CD14-positive monocyte (primary cell): Measurements from ENCODE around the gene SLC17A2. TPM values are rescaled to one million over a fixed set of nuclear protein-coding genes. Genes with fewer than 3 reads are reported as not detected.
A peak's percentile ranks its signal among the peaks of the same experiment; 100 is the strongest.

Experiments
- DNase-seq, 3 donors: peaks; one replicate each; pipeline ENCODE4 v3.0.0-alpha.2; 2011 to 2022
- H2AFZ ChIP-seq: 2 replicates; pipeline ENCODE4 v1.6.0; 2012; ENCODE audit warnings: mild to moderate bottlenecking, low read depth, low read length, inconsistent platforms; ENCODE audit not compliant: insufficient read depth, poor library complexity, severe bottlenecking
- H3K27ac ChIP-seq, 2 donors: 1 replicate in 1 of 2; 2 replicates in 1 of 2; pipeline ENCODE4 v1.5.1; 2012 to 2013; ENCODE audit warnings: low read length in 2 of 2, control low read depth in 1 of 2, inconsistent platforms in 1 of 2, low read depth in 1 of 2, mild to moderate bottlenecking in 1 of 2
- H3K27me3 ChIP-seq, 2 donors: one replicate each; pipeline versions ENCODE4 v1.6.0 to v1.6.1; 2011 to 2013; ENCODE audit warnings: low read length in 2 of 2; ENCODE audit not compliant: control insufficient read depth in 2 of 2, insufficient read depth in 2 of 2
- H3K36me3 ChIP-seq, 2 donors: replicated peaks in 1 of 2; 1 replicate in 1 of 2; 2 replicates in 1 of 2; pipeline versions ENCODE4 v1.5.1 to v1.6.1; 2012 to 2013; ENCODE audit warnings: low read length in 2 of 2, control low read depth in 1 of 2, inconsistent platforms in 1 of 2, mild to moderate bottlenecking in 1 of 2; ENCODE audit not compliant: insufficient read depth in 2 of 2, control insufficient read depth in 1 of 2
- H3K4me1 ChIP-seq, 2 donors: 1 replicate in 1 of 2; 2 replicates in 1 of 2; pipeline versions ENCODE4 v1.5.1 to v1.6.1; 2012 to 2013; ENCODE audit warnings: low read length in 2 of 2, control low read depth in 1 of 2, inconsistent platforms in 1 of 2, mild to moderate bottlenecking in 1 of 2, moderate library complexity in 1 of 2; ENCODE audit not compliant: insufficient read depth in 2 of 2, control insufficient read depth in 1 of 2
- H3K4me2 ChIP-seq: replicated peaks from 2 replicates; pipeline ENCODE3; 2012; ENCODE audit warnings: low read length, moderate library complexity, mild to moderate bottlenecking; ENCODE audit not compliant: poor library complexity, severe bottlenecking; ENCODE audit errors: extremely low read depth
- H3K4me3 ChIP-seq, 3 experiments: fragments of 200-600 bp in 1 of 3; sonication (generic) in 1 of 3; replicated peaks in 1 of 3; 1 replicate in 2 of 3; 2 replicates in 1 of 3; pipeline ENCODE4 v1.5.1; 2011 to 2013; ENCODE audit warnings: low read length in 3 of 3, mild to moderate bottlenecking in 3 of 3, control low read depth in 2 of 3, low read depth in 2 of 3, inconsistent platforms in 1 of 3, moderate library complexity in 1 of 3
- H3K79me2 ChIP-seq: 2 replicates; pipeline ENCODE4 v1.6.0; 2012; ENCODE audit warnings: mild to moderate bottlenecking, control low read depth, inconsistent platforms, low read length, moderate library complexity; ENCODE audit not compliant: insufficient read depth
- H3K9ac ChIP-seq: 2 replicates; pipeline ENCODE4 v1.6.0; 2017; ENCODE audit warnings: low read length, mild to moderate bottlenecking; ENCODE audit not compliant: insufficient read depth, poor library complexity, severe bottlenecking
- H3K9me3 ChIP-seq, 2 donors: replicated peaks in 1 of 2; 1 replicate in 1 of 2; 2 replicates in 1 of 2; pipeline versions ENCODE4 v1.5.1 to v1.6.1; 2012 to 2013; ENCODE audit warnings: low read length in 2 of 2, control low read depth in 1 of 2; ENCODE audit not compliant: control insufficient read depth in 1 of 2, insufficient read depth in 1 of 2
- H4K20me1 ChIP-seq: 2 replicates; pipeline ENCODE4 v1.6.0; 2012; ENCODE audit warnings: mild to moderate bottlenecking, low read length, control low read depth, moderate library complexity; ENCODE audit not compliant: insufficient read depth
- H3K27ac Mint-ChIP-seq, 7 donors: one replicate each; pipeline ENCODE4 v1.8.0; 2020; ENCODE audit warnings: mild to moderate bottlenecking in 7 of 7, mixed read lengths in 7 of 7, moderate library complexity in 6 of 7, inconsistent platforms in 2 of 7
- H3K27me3 Mint-ChIP-seq, 3 donors: one replicate each; pipeline ENCODE4 v1.8.0; 2021 to 2022; ENCODE audit warnings: low read depth in 3 of 3, mild to moderate bottlenecking in 3 of 3, mixed read lengths in 3 of 3, moderate library complexity in 3 of 3, inconsistent platforms in 1 of 3
- H3K36me3 Mint-ChIP-seq, 2 donors: one replicate each; pipeline ENCODE4 v1.8.0; 2020; ENCODE audit warnings: mixed read lengths in 2 of 2, inconsistent platforms in 1 of 2, mild to moderate bottlenecking in 1 of 2
- H3K4me1 Mint-ChIP-seq: one replicate; pipeline ENCODE4 v1.8.0; 2020; ENCODE audit warnings: mild to moderate bottlenecking, mixed read lengths
- H3K4me3 Mint-ChIP-seq, 2 donors: one replicate each; pipeline ENCODE4 v1.8.0; 2020; ENCODE audit warnings: mild to moderate bottlenecking in 2 of 2, mixed read lengths in 2 of 2, moderate library complexity in 1 of 2
- H3K9me3 Mint-ChIP-seq, 7 donors: one replicate each; pipeline ENCODE4 v1.8.0; 2020 to 2022; ENCODE audit warnings: mixed read lengths in 7 of 7, mild to moderate bottlenecking in 6 of 7, moderate library complexity in 6 of 7, inconsistent platforms in 2 of 7
- CTCF ChIP-seq: fragments of 200-600 bp; IDR thresholded peaks from one replicate; pipeline ENCODE4 v1.8.0; 2022; ENCODE audit warnings: antibody characterized with exemption, mild to moderate bottlenecking
- WGBS: methylation state at CpG from one replicate; pipeline ENCODE4 v1.1.5; 2013; ENCODE audit warnings: missing lambda C conversion rate; ENCODE audit not compliant: insufficient coverage; 5-methylcytosine and 5-hydroxymethylcytosine counted together
- intact Hi-C, 2 donors: fragments of 100-400 bp; cut with micrococcal nuclease; formaldehyde crosslinking; loops; one replicate each; pipeline versions ENCODE4 v1.15.0 to v1.15.1; 2023
- polyA plus RNA-seq, 3 donors: library from polyadenylated mRNA; depleted of rRNA in 1 of 3; unstranded in 2 of 3; stranded (reverse) in 1 of 3; fragments of 300-500 nt in 2 of 3; fragments of >200 nt in 1 of 3; fragmentation: Illumina TruSeq in 2 of 3; gene quantifications; 1 replicate in 2 of 3; 2 replicates in 1 of 3; pipeline ENCODE4 v1.2.3, GENCODE V29; 2012 to 2021

Gene SLC17A2
- polyA plus RNA-seq, 3 donors: not detected

- TF ChIP-seq CTCF: no peak
- H3K4me1 Mint-ChIP-seq: peaks cover 20% of the 10 kb centered on the region
- DNase-seq: no peak
- Histone ChIP-seq H3K4me3 (no peak overlapping the region), H3K4me1 (peaks cover 4 to 17% of the 10 kb centered on the region in 2 donors), H3K27me3 (no peaks in the 10 kb centered on the region), H2AFZ (no peak overlapping the region), H3K4me2 (no peak overlapping the region), H4K20me1 (peaks cover 98% of the 10 kb centered on the region), H3K27ac (peak overlapping the region in 1 of 2 donors; percentile 64), H3K9me3 (no peaks in the 10 kb centered on the region), H3K79me2 (peaks cover 92% of the 10 kb centered on the region), H3K9ac (no peak overlapping the region), H3K36me3 (peaks cover 98 to 100% of the 10 kb centered on the region in 2 donors)
- whole genome bisulfite sequencing: 100% methylated on average over 4 of the region's 5 CpGs
- no peak overlapping the region for H3K4me3 Mint-ChIP-seq
- no peak overlapping the region for H3K27ac Mint-ChIP-seq
- intact Hi-C loops: no loop called here
- no peaks in the 10 kb centered on the region for H3K9me3 Mint-ChIP-seq
- H3K36me3 Mint-ChIP-seq: peaks cover 92 to 95% of the 10 kb centered on the region in 2 donors
- no peaks in the 10 kb centered on the region for H3K27me3 Mint-ChIP-seq
These were observed 42.4 kb upstream of the SLC17A2 start for GRCh38 chr6:25972902-25973301.

DNA sequence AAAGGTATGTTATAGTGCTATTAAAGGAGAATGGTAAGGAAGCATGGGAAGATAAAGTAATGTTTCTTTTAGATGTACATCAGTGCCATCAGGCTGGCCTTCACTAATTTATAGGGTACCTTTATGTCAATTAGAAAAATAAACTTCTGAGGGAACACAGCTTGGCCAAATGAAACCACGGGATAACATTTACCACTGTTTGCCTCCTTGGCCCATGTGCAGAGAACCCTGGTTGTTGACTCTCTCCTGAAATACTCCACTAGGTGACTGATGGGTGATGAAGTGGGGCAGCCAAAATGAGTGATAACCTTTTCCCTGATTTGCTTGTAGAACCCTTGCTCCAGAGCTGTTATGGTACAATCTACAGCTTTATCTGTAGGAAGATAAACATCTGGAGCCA, 41.6 kb upstream of the SLC17A2 start:
- H3K4me2 ChIP-seq: no peak overlapping the region
- no peak overlapping the region for H3K4me3 ChIP-seq
- peaks cover 98% of the 10 kb centered on the region for H4K20me1 ChIP-seq
- peaks cover 92 to 95% of the 10 kb centered on the region in 2 donors for H3K36me3 Mint-ChIP-seq
- H2AFZ ChIP-seq: no peak overlapping the region
- H3K4me1 ChIP-seq: peaks cover 12 to 25% of the 10 kb centered on the region in 2 donors
- intact Hi-C loops: no loop called here
- H3K4me3 Mint-ChIP-seq: no peak overlapping the region
- no peak for TF ChIP-seq CTCF
- no CpG with 5 or more reads among the region's 1 CpG for WGBS
- no peaks in the 10 kb centered on the region for H3K27me3 ChIP-seq
- no peaks in the 10 kb centered on the region for H3K9me3 Mint-ChIP-seq
- peaks cover 27% of the 10 kb centered on the region for H3K4me1 Mint-ChIP-seq
- H3K36me3 ChIP-seq: peaks cover 98 to 100% of the 10 kb centered on the region in 2 donors
- no peak overlapping the region for H3K9ac ChIP-seq
- peak overlapping the region in 1 of 2 donors; percentile 64 for H3K27ac ChIP-seq
- no peaks in the 10 kb centered on the region for H3K9me3 ChIP-seq
- peaks cover 0 to 2% (median 0%) of the 10 kb centered on the region in 3 donors for H3K27me3 Mint-ChIP-seq
- peak overlapping the region in 4 of 7 donors; percentile 1 to 43 (median 29) for H3K27ac Mint-ChIP-seq
- peaks cover 93% of the 10 kb centered on the region for H3K79me2 ChIP-seq
- no peak for DNase-seq
